HCEC 1CT (cell line): ENCODE data around the gene DONSON.

Experiments used
- DNase-seq: peaks from one replicate; pipeline ENCODE4 v3.0.0-alpha.2; 2017

DONSON gene

DNA sequence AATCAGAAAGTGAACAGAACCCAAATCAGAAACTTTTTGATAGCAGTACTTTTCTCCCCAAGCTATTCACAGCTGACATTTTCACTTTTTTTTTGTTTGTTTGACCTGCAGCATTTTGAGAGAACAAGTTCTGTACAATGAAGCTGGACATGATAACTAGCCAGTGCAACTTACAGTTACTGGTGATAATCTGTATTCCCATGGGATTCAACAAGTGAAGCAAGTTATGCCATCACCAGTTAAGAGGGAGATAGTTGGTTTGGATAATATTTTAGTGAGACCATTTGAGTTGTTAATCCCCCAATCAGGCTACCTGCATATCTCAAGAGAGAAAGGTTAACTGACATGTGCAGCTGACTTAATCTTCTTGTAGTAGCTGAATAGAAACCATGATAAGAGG is 27.5 kb downstream of the DONSON start:
- no peak for DNase-seq

DNA sequence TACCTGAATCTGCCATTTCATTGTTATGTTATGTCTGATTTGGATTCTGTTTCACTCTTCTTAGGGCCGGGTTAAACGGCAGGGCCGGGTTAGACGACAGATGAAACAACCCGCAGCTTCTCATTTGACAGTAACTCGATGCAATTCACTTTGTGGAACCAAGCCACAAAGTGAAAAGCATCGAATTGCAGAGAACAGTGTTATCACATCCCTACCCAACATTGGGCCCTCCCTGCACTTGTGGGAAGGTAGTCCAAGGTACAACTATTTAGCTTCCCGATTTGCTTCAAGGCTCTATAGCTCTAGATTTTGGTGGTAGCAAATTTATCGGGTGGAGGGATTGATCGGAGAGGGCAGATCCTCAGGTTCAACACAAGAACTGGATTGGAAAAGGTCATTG is 28.7 kb downstream of the DONSON start:
- DNase-seq = no peak

DNA sequence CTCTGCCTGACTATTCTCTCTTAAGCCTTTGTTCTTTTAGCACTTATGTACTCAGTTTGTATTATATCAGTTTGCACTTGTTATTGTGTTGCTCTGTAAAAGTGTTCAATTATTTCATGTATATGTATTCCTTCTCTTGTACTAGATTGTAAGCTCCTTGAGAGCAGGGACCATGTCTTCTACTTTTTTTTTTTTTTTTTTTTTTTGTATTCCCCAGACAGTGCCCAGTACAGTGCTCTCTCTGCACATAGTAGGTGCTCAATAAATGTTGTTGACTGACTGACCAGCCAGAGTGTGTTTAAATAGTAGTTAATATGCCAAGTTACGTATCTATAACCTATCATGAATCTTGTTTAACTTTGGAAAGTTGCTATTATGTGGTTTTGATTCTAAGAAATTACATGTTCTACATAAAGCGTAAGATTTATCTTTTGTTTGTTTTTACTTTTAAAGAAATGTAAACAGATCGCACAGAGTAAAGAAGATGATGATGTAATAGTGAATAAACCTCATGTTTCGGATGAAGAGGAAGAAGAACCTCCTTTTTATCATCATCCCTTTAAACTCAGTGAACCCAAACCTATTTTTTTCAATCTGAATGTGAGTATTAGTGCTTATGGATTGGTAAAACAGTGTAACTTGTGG is 29.6 kb downstream of the DONSON start:
- peak; percentile 59 for DNase-seq

DNA sequence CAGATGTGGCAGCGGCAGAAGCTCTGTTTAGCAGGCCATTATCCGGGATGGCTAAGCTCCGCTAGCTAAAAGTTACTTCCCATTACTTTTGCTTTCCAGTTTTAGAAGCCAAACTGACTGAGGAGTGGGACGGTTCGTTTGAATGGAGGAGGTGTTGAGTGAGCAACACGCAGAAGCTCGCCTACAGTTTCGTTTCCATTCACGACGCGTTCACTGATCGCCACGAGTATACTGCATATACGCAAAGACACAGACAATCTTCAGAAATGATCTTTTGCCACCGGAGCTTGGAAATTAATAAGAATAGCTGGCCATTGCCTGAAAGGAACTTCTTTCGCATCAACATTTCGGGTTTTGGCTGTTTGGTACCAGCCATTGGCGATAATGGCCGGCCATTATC is 31.0 kb downstream of the DONSON start:
- DNase-seq = no peak

DNA sequence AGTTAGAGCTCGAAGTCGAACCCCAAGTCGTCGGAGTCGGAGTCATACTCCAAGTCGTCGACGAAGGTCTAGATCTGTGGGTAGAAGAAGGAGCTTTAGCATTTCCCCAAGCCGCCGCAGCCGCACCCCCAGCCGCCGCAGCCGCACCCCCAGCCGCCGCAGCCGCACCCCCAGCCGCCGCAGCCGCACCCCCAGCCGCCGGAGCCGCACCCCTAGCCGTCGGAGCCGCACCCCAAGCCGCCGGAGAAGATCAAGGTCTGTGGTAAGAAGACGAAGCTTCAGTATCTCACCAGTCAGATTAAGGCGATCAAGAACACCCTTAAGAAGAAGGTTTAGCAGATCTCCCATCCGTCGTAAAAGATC is 33.5 kb downstream of the DONSON start:
- no peak for DNase-seq

DNA sequence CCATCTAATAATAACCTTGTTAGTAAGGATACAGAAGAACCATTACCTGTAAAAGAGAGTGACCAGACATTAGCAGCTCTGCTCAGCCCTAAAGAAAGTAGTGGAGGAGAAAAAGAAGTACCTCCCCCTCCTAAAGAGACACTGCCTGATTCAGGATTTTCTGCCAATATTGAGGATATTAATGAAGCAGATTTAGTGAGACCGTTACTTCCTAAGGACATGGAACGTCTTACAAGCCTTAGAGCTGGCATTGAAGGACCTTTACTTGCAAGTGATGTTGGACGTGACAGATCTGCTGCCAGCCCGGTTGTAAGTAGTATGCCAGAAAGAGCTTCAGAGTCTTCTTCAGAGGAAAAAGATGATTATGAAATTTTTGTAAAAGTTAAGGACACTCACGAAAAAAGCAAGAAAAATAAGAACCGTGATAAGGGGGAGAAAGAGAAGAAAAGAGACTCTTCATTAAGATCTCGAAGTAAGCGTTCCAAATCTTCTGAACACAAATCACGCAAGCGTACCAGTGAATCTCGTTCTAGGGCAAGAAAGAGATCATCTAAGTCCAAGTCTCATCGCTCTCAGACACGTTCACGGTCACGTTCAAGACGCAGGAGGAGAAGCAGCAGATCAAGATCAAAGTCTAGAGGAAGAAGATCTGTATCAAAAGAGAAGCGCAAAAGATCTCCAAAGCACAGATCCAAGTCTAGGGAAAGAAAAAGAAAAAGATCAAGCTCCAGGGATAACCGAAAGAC is 34.1 kb downstream of the DONSON start:
- DNase-seq = no peak

DNA sequence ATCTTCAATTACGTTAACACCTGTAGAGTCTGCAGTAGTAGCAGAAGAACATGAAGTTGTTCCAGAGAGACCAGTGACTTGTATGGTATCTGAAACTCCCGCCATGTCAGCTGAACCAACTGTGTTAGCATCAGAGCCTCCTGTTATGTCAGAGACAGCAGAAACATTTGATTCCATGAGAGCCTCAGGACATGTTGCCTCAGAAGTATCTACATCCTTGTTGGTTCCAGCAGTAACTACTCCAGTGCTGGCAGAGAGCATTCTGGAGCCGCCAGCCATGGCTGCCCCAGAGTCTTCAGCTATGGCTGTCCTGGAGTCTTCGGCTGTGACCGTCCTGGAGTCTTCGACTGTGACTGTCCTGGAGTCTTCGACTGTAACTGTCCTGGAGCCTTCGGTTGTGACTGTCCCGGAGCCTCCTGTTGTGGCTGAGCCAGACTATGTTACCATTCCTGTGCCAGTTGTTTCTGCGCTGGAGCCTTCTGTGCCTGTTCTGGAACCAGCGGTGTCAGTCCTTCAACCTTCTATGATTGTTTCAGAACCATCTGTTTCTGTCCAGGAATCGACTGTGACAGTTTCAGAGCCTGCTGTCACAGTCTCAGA is 35.4 kb downstream of the DONSON start:
- DNase-seq = no peak

DNA sequence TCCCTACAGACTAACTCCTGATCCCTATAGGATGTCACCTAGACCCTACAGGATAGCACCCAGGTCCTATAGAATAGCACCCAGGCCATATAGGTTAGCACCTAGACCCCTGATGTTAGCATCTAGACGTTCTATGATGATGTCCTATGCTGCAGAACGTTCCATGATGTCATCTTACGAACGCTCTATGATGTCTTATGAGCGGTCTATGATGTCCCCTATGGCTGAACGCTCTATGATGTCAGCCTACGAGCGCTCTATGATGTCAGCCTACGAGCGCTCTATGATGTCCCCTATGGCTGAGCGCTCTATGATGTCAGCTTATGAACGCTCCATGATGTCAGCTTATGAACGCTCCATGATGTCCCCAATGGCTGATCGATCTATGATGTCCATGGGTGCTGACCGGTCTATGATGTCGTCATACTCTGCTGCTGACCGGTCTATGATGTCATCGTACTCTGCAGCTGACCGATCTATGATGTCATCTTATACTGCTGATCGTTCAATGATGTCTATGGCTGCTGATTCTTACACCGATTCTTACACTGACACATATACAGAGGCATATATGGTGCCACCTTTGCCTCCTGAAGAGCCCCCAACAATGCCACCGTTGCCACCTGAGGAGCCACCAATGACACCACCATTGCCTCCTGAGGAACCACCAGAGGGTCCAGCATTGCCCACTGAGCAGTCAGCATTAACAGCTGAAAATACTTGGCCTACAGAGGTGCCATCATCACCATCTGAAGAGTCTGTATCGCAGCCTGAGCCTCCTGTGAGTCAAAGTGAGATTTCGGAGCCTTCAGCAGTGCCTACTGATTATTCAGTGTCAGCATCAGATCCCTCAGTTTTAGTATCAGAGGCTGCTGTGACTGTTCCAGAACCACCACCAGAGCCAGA is 36.1 kb downstream of the DONSON start:
- no peak for DNase-seq

DNA sequence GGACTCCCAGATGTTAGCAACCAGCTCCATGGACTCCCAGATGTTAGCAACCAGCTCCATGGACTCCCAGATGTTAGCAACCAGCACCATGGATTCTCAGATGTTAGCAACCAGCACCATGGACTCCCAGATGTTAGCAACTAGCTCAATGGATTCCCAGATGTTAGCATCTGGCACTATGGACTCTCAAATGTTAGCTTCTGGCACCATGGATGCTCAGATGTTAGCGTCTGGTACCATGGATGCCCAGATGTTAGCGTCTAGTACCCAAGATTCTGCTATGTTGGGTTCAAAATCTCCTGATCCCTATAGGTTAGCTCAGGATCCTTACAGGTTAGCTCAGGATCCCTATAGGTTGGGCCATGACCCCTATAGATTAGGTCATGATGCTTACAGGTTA is 36.8 kb downstream of the DONSON start:
- no peak for DNase-seq

DNA sequence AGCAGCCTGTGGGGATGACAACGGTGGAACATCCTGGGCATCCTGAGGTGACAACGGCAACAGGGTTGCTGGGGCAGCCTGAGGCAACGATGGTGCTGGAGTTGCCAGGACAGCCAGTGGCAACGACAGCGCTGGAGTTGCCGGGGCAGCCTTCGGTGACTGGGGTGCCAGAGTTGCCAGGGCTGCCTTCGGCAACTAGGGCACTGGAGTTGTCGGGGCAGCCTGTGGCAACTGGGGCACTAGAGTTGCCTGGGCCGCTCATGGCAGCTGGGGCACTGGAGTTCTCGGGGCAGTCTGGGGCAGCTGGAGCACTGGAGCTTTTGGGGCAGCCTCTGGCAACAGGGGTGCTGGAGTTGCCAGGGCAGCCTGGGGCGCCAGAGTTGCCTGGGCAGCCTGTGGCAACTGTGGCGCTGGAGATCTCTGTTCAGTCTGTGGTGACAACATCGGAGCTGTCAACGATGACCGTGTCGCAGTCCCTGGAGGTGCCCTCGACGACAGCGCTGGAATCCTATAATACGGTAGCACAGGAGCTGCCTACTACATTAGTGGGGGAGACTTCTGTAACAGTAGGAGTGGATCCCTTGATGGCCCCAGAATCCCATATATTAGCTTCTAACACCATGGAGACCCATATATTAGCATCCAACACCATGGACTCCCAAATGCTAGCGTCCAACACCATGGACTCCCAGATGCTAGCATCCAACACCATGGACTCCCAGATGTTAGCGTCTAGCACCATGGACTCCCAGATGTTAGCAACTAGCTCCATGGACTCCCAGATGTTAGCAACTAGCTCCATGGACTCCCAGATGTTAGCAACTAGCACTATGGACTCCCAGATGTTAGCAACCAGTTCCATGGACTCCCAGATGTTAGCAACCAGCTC is 37.5 kb downstream of the DONSON start:
- DNase-seq = no peak

DNA sequence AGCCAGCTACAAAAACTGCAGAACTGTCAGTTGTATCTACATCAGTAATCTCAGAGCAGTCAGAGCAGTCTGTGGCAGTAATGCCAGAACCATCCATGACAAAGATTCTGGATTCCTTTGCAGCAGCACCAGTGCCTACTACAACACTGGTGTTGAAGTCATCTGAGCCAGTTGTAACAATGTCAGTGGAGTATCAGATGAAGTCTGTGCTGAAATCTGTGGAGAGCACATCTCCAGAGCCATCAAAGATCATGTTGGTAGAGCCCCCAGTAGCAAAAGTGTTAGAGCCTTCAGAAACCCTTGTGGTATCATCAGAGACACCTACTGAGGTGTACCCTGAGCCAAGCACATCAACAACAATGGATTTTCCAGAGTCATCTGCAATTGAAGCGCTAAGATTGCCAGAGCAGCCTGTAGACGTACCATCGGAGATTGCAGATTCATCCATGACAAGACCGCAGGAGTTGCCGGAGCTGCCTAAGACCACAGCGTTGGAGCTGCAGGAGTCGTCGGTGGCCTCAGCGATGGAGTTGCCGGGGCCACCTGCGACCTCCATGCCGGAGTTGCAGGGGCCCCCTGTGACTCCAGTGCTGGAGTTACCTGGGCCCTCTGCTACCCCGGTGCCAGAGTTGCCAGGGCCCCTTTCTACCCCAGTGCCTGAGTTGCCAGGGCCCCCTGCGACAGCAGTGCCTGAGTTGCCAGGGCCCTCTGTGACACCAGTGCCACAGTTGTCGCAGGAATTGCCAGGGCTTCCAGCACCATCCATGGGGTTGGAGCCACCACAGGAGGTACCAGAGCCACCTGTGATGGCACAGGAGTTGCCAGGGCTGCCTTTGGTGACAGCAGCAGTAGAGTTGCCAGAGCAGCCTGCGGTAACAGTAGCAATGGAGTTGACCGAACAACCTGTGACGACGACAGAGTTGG is 38.4 kb downstream of the DONSON start:
- DNase-seq = no peak

DNA sequence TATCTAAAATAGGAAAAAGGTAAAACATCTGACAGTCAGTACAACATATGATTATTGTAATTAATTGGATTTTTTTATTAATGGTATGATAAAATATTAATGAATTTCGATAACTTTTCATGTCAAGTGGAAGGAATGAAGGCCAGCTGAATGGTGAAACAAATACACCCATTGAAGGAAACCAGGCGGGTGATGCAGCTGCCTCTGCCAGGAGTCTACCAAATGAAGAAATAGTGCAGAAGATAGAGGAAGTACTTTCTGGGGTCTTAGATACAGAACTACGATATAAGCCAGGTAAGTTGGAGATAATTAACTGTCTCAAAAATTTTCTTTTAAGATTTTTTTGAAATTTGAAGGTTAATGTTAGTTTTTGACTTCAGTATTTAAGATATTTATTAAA is 42.4 kb downstream of the DONSON start:
- no peak for DNase-seq

DNA sequence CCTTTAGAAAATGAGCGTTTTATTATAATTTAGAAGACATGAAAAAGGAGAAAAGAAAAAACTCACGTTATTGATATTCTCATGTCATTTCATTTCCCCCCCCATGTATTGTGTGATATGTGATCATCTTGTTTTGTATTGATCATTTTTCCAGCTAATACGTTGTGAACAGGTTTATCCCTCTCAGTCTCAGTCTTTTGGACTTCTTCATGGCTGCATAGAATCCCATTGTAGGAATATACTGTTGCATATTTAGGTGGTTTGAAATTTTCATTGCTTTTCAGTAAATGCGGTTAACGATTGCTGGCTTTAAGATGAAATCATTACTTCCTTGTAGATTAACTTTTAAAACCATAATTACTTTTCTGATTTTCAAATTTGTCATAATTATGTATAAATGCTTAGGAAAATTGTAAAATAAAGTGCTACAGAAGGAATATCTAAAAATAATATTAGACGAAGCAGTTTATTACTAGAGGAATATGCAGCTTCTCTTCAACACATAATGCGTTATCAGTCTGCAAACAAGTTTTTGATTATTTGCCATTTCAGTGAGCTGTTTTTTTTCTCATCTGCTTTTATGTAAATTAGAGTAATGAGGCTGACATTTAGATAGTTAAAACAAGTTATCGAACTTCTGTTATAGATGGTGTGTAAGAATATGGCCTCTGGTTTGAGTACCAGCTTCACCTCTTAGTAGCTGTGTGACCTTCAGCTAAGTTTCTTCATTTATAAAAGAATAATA is 43.9 kb downstream of the DONSON start:
- no peak for DNase-seq

DNA sequence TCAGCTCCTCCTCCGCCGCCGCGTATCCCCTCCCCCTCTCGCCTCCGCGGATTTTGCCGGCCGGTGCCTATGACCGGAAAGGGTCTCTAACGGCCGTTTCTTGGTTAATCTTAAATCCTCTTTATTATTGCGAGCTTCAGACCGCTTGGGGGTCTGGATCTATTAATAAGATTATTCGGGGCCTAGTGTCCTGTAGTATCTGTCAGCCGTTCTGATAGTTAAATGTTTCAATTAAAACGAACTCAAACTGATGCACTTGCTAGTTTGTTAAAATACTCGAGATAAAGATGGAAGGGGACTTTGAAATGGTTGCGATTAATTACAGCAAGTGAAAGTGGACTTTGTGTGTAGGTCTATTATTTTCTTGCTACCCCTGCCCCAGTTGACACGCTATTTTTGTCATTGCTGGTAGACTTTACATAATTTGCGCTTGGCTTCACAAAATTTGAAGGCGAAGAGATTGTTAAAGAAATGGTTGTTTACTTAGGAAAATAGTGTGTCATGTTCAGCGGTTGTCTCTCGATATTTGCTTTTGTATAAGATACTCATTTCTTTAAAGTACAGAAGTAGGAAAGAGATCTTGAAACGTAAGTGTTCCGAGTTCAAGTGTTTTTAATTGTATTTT is 44.9 kb downstream of the DONSON start:
- peak; percentile 53 for DNase-seq

DNA sequence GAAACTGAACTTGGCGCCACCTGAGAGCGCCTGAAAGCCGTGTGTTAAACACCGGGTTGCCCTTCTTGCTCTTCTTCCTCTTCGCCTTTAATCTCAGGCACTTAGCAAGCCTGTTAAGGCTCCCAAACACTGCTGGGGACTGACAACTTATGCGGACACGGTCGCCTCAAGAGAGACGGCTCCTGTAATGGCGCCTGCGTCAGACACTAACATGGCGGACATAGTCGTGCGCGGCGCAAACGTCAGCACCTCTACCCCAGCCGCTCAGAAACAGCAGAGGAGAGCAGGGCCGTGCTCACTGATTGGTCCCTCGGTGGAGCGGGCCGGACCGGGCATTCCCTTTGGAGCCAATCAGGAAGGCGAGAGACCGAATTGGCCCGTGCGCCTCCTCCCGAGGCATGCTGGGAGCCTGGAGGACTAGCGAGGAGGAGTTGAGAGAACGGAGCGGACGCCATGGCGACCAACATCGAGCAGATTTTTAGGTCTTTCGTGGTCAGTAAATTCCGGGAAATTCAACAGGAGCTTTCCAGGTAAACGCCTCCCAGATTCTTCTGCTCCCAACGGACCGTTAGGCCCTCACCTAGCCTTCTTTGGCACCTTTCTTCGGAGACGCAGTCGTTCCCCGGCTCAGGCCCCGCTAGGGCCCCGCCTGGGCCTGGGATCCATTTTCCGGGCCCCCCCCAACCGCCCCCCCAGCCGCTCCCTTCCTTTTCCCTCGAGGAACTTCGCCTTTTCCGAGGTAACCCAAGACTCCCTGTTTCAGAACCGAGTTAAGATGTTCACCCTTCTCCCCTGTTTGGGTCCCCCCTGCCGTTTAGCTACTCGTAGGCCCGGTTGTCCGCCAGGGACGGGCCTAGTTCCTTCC is 45.6 kb downstream of the DONSON start, which contains the start of gene SON:
SON (plus strand) TSS at position 399 of the 865 bp plus-strand sequence; CDS start at position 454, 55 bp downstream.
- peak; percentile 99 for DNase-seq

DNA sequence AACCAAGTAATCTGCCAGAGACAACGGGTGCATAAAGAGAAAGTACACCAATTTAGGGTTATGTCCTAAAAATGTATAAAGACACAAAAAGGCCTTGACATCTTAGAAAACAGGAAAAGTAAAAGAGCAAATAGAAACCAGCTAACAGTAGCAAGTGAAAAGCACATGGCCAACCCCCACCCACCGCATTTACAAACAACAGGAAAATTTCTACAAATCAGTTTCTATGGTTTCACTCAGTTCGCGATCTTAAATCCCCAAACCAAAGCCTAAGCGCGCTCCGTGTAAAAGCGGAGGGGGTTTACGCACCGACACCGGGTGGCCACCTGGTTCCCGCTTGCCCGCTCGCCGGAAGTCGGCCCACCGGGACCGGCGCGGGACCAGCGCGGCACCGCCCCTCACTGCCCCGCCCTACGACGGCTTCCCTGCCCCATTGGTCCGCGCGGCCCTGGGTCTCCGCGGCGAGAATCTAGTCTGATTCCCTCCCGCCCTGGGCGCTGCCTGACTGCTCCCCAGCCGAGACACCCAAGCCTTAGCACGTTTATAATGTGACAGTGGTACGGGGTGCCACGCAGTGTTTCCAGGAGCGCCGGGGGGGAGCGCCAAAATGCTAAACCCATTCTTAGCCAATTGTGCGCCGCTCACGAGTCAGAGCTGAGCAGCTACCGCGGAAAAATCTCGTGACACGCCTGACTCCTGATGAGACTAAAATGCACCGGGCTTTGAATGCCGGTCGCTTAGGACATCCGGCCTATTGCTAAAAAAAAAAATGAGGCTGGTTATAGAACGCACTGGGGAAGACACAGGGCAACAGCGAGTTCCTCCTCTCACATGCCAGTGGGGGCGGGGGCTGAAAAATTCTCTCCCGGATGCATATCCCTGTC is 46.5 kb downstream of the DONSON start, which contains the start of gene GART:
GART (minus strand) TSS at position 362 of the 884 bp plus-strand sequence. CDS start 2,802 bp downstream, outside the sequence.
- peak; percentile 79 for DNase-seq

DNA sequence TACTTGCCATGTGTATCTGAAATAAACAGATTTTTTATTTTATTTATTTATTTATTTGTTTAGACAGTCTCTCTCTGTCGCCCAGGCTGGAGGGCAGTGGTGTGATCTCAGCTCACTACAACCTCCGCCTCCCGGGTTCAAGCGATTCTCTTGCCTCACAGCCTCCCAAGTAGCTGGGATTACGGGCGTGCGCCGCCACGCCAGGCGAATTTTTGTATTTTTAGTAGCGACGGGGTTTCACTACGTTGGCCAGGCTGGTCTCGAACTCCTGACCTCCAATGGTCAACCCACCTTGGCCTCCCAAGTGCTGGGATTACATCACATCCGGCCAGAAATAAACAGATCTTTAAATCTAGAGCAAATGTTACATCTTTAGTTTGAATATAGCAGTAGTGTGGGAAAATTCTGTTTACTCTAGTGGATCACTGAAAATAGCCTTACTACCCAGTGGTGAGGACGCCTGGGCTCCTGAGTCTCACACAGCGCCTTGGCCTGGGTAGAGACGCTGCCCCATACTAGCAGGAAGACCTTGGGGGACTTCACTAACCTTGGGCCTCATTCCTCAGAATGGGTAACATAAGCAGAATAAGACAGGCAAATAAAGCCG is 47.3 kb downstream of the DONSON start:
- DNase-seq = peak; percentile 47
